Astrocyte (in vitro differentiated cells and primary cell): ENCODE results near the gene CTNNBIP1. TPM values are rescaled to one million over a fixed set of nuclear protein-coding genes. Genes with fewer than 3 reads are reported as not detected.
A peak's percentile ranks its signal among the peaks of the same experiment; 100 is the strongest.

Experiments used
- DNase-seq: peaks from one replicate; pipeline ENCODE4 v3.0.0-alpha.2; 2010; ENCODE audit warnings: low read depth
- FAIRE-seq: peaks from 2 replicates; lab custom pipeline; 2011; peaks lifted over from hg19 to GRCh38; lab: Jason Lieb, UNC
- H2AFZ ChIP-seq: 2 replicates; pipeline ENCODE4 v1.6.0; 2012; ENCODE audit warnings: low read depth, low read length, inconsistent platforms
- H3K27ac ChIP-seq: 2 replicates; pipeline ENCODE4 v1.5.1; 2011; ENCODE audit warnings: low read depth, low read length, inconsistent platforms
- H3K27me3 ChIP-seq: 2 replicates; pipeline ENCODE4 v1.6.0; 2011; ENCODE audit warnings: low read length, inconsistent platforms; ENCODE audit not compliant: insufficient read depth
- H3K36me3 ChIP-seq: 2 replicates; pipeline ENCODE4 v1.5.1; 2011; ENCODE audit warnings: low read length, inconsistent platforms; ENCODE audit not compliant: insufficient read depth
- H3K4me1 ChIP-seq: 2 replicates; pipeline ENCODE4 v1.5.1; 2011; ENCODE audit warnings: low read length, inconsistent platforms; ENCODE audit not compliant: insufficient read depth
- H3K4me2 ChIP-seq: 2 replicates; pipeline ENCODE4 v1.6.0; 2012; ENCODE audit warnings: low read length, inconsistent platforms
- H3K4me3 ChIP-seq: 2 replicates; pipeline ENCODE4 v1.5.1; 2011; ENCODE audit warnings: low read depth, mild to moderate bottlenecking, low read length, inconsistent platforms; ENCODE audit not compliant: insufficient read depth
- H3K79me2 ChIP-seq: 2 replicates; pipeline ENCODE4 v1.6.0; 2012; ENCODE audit warnings: mild to moderate bottlenecking, low read length, inconsistent platforms; ENCODE audit not compliant: insufficient read depth
- H3K9ac ChIP-seq: 2 replicates; pipeline ENCODE4 v1.6.0; 2012; ENCODE audit warnings: mild to moderate bottlenecking, low read length, inconsistent platforms
- H3K9me3 ChIP-seq: 2 replicates; pipeline ENCODE4 v1.5.1; 2012; ENCODE audit warnings: low read depth, mild to moderate bottlenecking, low read length, inconsistent platforms; ENCODE audit not compliant: insufficient read depth
- H4K20me1 ChIP-seq: 2 replicates; pipeline ENCODE4 v1.6.0; 2012; ENCODE audit warnings: low read length, inconsistent platforms; ENCODE audit not compliant: insufficient read depth
- H3K27ac Mint-ChIP-seq: one replicate; pipeline ENCODE4 v1.8.0; 2021; ENCODE audit warnings: mild to moderate bottlenecking, mixed read lengths; ENCODE audit not compliant: unreplicated experiment
- H3K27me3 Mint-ChIP-seq: one replicate; pipeline ENCODE4 v1.8.0; 2021; ENCODE audit warnings: low read depth, mixed read lengths; ENCODE audit not compliant: unreplicated experiment
- H3K36me3 Mint-ChIP-seq: one replicate; pipeline ENCODE4 v1.8.0; 2021; ENCODE audit warnings: low read depth, mixed read lengths; ENCODE audit not compliant: unreplicated experiment
- H3K4me1 Mint-ChIP-seq: one replicate; pipeline ENCODE4 v1.8.0; 2021; ENCODE audit warnings: low read depth, mixed read lengths; ENCODE audit not compliant: unreplicated experiment
- H3K4me3 Mint-ChIP-seq: one replicate; pipeline ENCODE4 v1.8.0; 2021; ENCODE audit warnings: mild to moderate bottlenecking, moderate library complexity, mixed read lengths; ENCODE audit not compliant: unreplicated experiment
- H3K9me3 Mint-ChIP-seq: one replicate; pipeline ENCODE4 v1.8.0; 2021; ENCODE audit warnings: mild to moderate bottlenecking, mixed read lengths; ENCODE audit not compliant: unreplicated experiment
- EZH2 ChIP-seq: IDR thresholded peaks from 2 replicates; pipeline ENCODE4 v1.6.1; 2012; ENCODE audit warnings: mild to moderate bottlenecking, low read length, inconsistent platforms; ENCODE audit not compliant: insufficient read depth
- total RNA-seq: library from RNA; stranded (reverse); gene quantifications from 2 replicates; pipeline ENCODE4 v1.2.1, GENCODE V29; 2021
- TF ChIP-seq, protein P1 (sequence below): IDR thresholded peaks from 2 replicates; pipeline ENCODE4 v1.5.1; 2011; ENCODE audit warnings: low read depth, mild to moderate bottlenecking, inconsistent platforms, low read length, moderate library complexity; ENCODE audit not compliant: insufficient read depth

Gene CTNNBIP1
- total RNA-seq, 1 donor from 2014 or later: 53.7 TPM

DNA sequence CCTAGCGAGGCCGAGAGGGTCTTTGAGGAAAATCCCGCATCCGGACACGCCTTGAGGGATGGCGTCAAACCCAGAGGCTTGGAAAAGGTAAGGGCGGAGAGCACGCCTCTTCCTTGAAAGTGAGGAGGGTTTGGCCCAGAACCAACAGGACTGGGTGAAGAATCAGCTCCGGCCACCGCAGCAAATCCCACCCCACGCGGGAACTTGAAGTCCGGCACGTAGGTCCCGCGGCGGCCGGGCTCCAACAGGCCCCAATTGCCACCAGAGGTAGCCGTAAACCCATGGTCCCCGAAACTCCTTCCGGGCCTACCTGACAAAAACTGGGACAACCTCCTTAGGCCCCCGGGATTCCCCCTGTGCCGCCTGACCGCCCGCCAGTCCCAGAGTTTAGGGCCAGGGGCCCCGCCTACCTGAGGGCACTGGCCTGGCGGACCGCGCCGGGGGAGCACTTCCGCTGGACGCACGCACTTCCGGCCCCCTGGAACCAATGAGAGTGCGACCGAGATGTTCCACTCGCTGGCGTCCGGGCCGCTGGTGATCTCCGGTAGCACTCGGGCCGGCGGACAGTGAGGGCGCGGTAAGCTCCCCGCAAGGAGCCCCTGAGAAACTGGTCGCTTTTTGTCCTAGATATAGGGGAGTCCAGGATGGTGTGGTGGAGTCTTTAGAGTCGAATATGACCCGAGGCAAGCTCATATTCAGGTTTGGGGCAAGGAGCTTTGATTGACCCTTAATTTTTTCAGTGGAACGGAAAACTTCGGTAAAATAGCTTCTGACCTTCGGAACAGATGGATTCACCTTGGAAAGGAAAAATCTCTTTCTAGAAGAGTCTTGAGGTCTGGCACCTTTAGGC is 33.1 kb upstream of the CTNNBIP1 start, which contains the start of the genes LZIC and NMNAT1:
LZIC (minus strand) TSS at position 453 of the 850 bp plus-strand sequence. CDS start 6,772 bp downstream, outside the sequence.
NMNAT1 (plus strand) TSS at position 537 of the 850 bp plus-strand sequence. CDS start 28,599 bp downstream, outside the sequence.
- H3K36me3 ChIP-seq: peaks cover 2% of the 10 kb centered on the region
- peak within 1 kb of the TSS; percentile 85 for H3K27ac ChIP-seq
- H4K20me1 ChIP-seq: no peaks in the 10 kb centered on the region
- H3K36me3 Mint-ChIP-seq: peaks cover 5% of the 10 kb centered on the region
- no peaks in the 10 kb centered on the region for H3K4me1 ChIP-seq
- TF ChIP-seq, protein P1, sequence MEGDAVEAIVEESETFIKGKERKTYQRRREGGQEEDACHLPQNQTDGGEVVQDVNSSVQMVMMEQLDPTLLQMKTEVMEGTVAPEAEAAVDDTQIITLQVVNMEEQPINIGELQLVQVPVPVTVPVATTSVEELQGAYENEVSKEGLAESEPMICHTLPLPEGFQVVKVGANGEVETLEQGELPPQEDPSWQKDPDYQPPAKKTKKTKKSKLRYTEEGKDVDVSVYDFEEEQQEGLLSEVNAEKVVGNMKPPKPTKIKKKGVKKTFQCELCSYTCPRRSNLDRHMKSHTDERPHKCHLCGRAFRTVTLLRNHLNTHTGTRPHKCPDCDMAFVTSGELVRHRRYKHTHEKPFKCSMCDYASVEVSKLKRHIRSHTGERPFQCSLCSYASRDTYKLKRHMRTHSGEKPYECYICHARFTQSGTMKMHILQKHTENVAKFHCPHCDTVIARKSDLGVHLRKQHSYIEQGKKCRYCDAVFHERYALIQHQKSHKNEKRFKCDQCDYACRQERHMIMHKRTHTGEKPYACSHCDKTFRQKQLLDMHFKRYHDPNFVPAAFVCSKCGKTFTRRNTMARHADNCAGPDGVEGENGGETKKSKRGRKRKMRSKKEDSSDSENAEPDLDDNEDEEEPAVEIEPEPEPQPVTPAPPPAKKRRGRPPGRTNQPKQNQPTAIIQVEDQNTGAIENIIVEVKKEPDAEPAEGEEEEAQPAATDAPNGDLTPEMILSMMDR: no peak
- TF ChIP-seq EZH2: no peak
- H3K4me2 ChIP-seq: peak within 1 kb of the TSS; percentile 89
- H3K4me3 Mint-ChIP-seq: peak within 1 kb of the TSS; percentile 98
- H2AFZ ChIP-seq: peak within 1 kb of the TSS; percentile 86
- H3K4me3 ChIP-seq: peak within 1 kb of the TSS; percentile 94
- H3K27ac Mint-ChIP-seq: peak within 1 kb of the TSS; percentile 98
- no peaks in the 10 kb centered on the region for H3K9me3 ChIP-seq
- peaks cover 10% of the 10 kb centered on the region for H3K79me2 ChIP-seq
- peak; percentile 91 for DNase-seq
- no peaks in the 10 kb centered on the region for H3K27me3 ChIP-seq
- no peak for FAIRE-seq
- peak within 1 kb of the TSS; percentile 97 for H3K9ac ChIP-seq
- no peaks in the 10 kb centered on the region for H3K9me3 Mint-ChIP-seq
- H3K4me1 Mint-ChIP-seq: peaks cover 13% of the 10 kb centered on the region
- no peaks in the 10 kb centered on the region for H3K27me3 Mint-ChIP-seq

DNA sequence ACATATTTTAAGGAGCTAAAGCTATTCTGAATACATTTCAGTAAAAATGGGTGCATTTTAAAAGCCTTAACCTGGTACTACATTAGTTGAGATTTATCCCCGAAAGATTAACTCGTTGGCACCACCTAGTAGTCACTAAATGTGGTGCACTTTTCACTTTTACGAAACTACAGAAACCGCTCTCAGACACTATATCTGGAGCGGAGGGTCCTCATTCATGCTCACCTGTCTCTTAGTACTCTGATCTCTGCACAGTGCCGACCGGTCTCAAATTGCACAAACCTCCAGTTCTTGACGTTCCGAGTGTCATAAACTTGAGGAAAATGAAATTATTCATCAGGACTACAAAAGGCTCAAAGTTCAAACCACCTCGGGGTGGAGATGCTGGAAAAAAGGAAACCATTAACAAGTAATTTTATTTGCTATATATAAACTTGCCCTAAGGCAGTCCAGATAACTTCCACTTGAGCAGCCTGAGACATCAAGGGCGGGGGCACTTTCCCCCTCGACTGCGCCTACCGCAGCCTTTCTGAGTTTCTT is 32.4 kb upstream of the CTNNBIP1 start:
- peak; percentile 42 for DNase-seq
- peak overlapping the region; percentile 86 for H2AFZ ChIP-seq
- H3K9me3 ChIP-seq: no peaks in the 10 kb centered on the region
- H3K27ac Mint-ChIP-seq: peak overlapping the region; percentile 98
- peak overlapping the region; percentile 98 for H3K4me3 Mint-ChIP-seq
- H3K9ac ChIP-seq: peak overlapping the region; percentile 97
- H3K27me3 Mint-ChIP-seq: no peaks in the 10 kb centered on the region
- no peaks in the 10 kb centered on the region for H3K27me3 ChIP-seq
- no peaks in the 10 kb centered on the region for H3K4me1 ChIP-seq
- no peaks in the 10 kb centered on the region for H4K20me1 ChIP-seq
- peaks cover 10% of the 10 kb centered on the region for H3K79me2 ChIP-seq
- H3K36me3 ChIP-seq: peaks cover 2% of the 10 kb centered on the region
- TF ChIP-seq, protein P1: peak; percentile 59
- TF ChIP-seq EZH2: no peak
- H3K4me3 ChIP-seq: peak overlapping the region; percentile 94
- peak overlapping the region; percentile 89 for H3K4me2 ChIP-seq
- FAIRE-seq: peak; percentile 37
- peak overlapping the region; percentile 85 for H3K27ac ChIP-seq
- H3K9me3 Mint-ChIP-seq: no peaks in the 10 kb centered on the region
- H3K4me1 Mint-ChIP-seq: peaks cover 13% of the 10 kb centered on the region
- H3K36me3 Mint-ChIP-seq: peaks cover 2% of the 10 kb centered on the region
